MM.1S (cell line): ENCODE data around the gene KLHDC8A.

ENCODE experiments used
- DNase-seq: peaks from one replicate; pipeline ENCODE4 v3.0.0-alpha.2; 2015
- H2AFZ ChIP-seq: fragments of 300-600 bp; sonication (generic); 2 replicates; pipeline ENCODE4 v1.6.0; 2016; ENCODE audit warnings: antibody characterized with exemption, low read length
- H3F3A ChIP-seq: fragments of 300-600 bp; sonication (generic); 2 replicates; pipeline ENCODE4 v1.6.1; 2016; ENCODE audit warnings: mild to moderate bottlenecking, antibody characterized with exemption, low read length, moderate library complexity, mixed read lengths; ENCODE audit not compliant: insufficient read depth
- H3K27ac ChIP-seq: fragments of 300-600 bp; sonication (generic); 2 replicates; pipeline ENCODE4 v1.5.1; 2016; ENCODE audit warnings: mild to moderate bottlenecking, low read length
- H3K27me3 ChIP-seq: fragments of 300-600 bp; sonication (generic); replicated peaks from 2 replicates; pipeline ENCODE4 v1.6.0; 2016; ENCODE audit warnings: low read length; ENCODE audit not compliant: insufficient read depth
- H3K36me3 ChIP-seq: fragments of 300-600 bp; sonication (generic); replicated peaks from 2 replicates; pipeline ENCODE4 v1.6.1; 2016; ENCODE audit warnings: mild to moderate bottlenecking, low read length, mixed read lengths; ENCODE audit not compliant: insufficient read depth
- H3K4me1 ChIP-seq: fragments of 300-600 bp; sonication (generic); 2 replicates; pipeline ENCODE4 v1.6.1; 2016; ENCODE audit warnings: low read length, mixed read lengths
- H3K4me2 ChIP-seq: fragments of 300-600 bp; sonication (generic); 2 replicates; pipeline ENCODE4 v1.6.0; 2016; ENCODE audit warnings: low read depth, low read length
- H3K4me3 ChIP-seq: fragments of 300-600 bp; sonication (generic); 2 replicates; pipeline ENCODE4 v1.5.1; 2016; ENCODE audit warnings: low read length, mixed read lengths
- H3K79me2 ChIP-seq: fragments of 300-600 bp; sonication (generic); 2 replicates; pipeline ENCODE4 v1.6.1; 2016; ENCODE audit warnings: mixed run types, low read length, mixed read lengths
- H3K9ac ChIP-seq: fragments of 300-600 bp; sonication (generic); 2 replicates; pipeline ENCODE4 v1.6.1; 2016; ENCODE audit warnings: low read length, mixed read lengths
- H3K9me2 ChIP-seq: fragments of 300-600 bp; sonication (generic); replicated peaks from 2 replicates; pipeline ENCODE4 v1.6.1; 2016; ENCODE audit warnings: mild to moderate bottlenecking, low read length, mixed read lengths; ENCODE audit not compliant: insufficient read depth
- H3K9me3 ChIP-seq: fragments of 300-600 bp; sonication (generic); replicated peaks from 2 replicates; pipeline ENCODE4 v1.6.1; 2016; ENCODE audit warnings: mild to moderate bottlenecking, low read length, mixed read lengths; ENCODE audit not compliant: insufficient read depth
- H4K20me1 ChIP-seq: fragments of 300-600 bp; sonication (generic); 2 replicates; pipeline ENCODE4 v1.6.1; 2016; ENCODE audit warnings: mild to moderate bottlenecking, low read length, moderate library complexity, mixed read lengths; ENCODE audit not compliant: insufficient read depth
- EZH2 ChIP-seq: fragments of 300-600 bp; sonication (generic); optimal IDR thresholded peaks from 2 replicates; pipeline ENCODE3; 2017; ENCODE audit warnings: low read depth, mild to moderate bottlenecking, antibody characterized with exemption, low read length, mixed read lengths
- EZH2phosphoT487 ChIP-seq: fragments of 300-600 bp; sonication (generic); IDR thresholded peaks from 2 replicates; pipeline ENCODE4 v1.6.1; 2018; ENCODE audit warnings: antibody characterized with exemption, low read length
- TF ChIP-seq, protein P1 (sequence below): fragments of 300-600 bp; sonication (generic); IDR thresholded peaks from 2 replicates; pipeline ENCODE4 v1.5.1; 2016; ENCODE audit warnings: antibody characterized with exemption, low read length, mixed read lengths

KLHDC8A gene

DNA sequence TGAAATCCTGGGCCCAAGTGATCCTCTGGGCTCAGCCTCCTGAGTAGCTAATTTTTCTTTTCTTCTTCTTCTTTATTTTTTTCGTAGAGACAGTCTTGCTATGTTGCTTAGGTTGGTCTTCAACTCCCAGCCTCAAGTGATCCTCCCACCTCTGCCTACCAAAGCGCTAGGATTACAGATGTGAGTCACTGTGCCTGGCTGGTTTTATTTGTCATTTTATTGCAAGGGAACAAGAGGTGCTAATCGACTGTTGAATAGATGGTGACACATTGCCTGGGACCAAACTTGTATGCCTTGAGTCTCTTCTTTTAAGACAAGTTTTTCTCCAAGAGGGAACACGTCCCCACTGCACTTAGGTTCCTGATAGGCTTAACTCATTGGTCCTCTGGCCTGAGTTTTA, 20.0 kb upstream of the KLHDC8A start:
- H3K4me2 ChIP-seq: no peak overlapping the region
- no peak overlapping the region for H2AFZ ChIP-seq
- TF ChIP-seq EZH2phosphoT487: no peak
- no peak for TF ChIP-seq EZH2
- TF ChIP-seq, protein P1, sequence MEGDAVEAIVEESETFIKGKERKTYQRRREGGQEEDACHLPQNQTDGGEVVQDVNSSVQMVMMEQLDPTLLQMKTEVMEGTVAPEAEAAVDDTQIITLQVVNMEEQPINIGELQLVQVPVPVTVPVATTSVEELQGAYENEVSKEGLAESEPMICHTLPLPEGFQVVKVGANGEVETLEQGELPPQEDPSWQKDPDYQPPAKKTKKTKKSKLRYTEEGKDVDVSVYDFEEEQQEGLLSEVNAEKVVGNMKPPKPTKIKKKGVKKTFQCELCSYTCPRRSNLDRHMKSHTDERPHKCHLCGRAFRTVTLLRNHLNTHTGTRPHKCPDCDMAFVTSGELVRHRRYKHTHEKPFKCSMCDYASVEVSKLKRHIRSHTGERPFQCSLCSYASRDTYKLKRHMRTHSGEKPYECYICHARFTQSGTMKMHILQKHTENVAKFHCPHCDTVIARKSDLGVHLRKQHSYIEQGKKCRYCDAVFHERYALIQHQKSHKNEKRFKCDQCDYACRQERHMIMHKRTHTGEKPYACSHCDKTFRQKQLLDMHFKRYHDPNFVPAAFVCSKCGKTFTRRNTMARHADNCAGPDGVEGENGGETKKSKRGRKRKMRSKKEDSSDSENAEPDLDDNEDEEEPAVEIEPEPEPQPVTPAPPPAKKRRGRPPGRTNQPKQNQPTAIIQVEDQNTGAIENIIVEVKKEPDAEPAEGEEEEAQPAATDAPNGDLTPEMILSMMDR: no peak
- H3K36me3 ChIP-seq: no peaks in the 10 kb centered on the region
- H3K27me3 ChIP-seq: no peaks in the 10 kb centered on the region
- peaks cover 20% of the 10 kb centered on the region for H3K4me1 ChIP-seq
- no peak overlapping the region for H3K4me3 ChIP-seq
- no peak overlapping the region for H3K9ac ChIP-seq
- no peaks in the 10 kb centered on the region for H3K79me2 ChIP-seq
- no peak for DNase-seq
- H3F3A ChIP-seq: no peaks in the 10 kb centered on the region
- H3K9me3 ChIP-seq: no peaks in the 10 kb centered on the region
- H3K9me2 ChIP-seq: no peaks in the 10 kb centered on the region
- no peaks in the 10 kb centered on the region for H4K20me1 ChIP-seq
- no peak overlapping the region for H3K27ac ChIP-seq

DNA sequence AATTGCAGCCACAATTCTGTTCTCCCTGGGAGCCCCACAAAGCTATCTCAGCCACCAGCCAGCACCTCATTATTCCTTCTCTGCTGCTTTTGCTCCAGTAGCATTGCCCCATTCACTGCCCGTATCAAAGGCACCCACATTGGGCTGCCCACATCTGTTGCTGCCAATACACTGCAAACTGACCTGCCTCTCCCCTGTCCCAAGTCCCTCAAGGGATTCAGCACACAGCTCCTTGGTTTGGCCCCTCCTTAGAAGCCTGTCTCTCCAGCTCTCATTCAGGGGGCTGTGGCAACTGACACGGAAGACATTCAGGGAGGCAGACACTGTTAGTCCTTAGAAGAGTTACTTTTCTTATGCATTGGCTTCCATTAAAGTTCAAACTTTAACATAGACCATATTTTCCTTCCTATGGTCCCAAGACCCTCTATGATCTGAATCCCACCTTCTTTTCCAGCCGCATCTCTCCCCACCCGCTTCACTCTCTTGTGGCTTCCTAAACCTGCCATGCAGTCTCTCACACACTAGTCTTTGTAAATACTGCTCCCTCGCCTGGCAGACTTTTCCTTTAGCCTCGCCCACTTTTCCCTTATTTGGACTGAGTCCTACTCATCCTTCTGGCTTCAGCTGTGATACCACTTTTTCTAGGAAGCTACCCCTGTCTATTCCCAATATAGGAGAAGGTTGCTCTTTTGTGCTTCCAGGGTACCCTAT, 19.3 kb upstream of the KLHDC8A start:
- Histone ChIP-seq H4K20me1 (no peaks in the 10 kb centered on the region), H3K4me1 (peaks cover 13% of the 10 kb centered on the region), H3K79me2 (no peaks in the 10 kb centered on the region), H3K27ac (no peak overlapping the region), H3K36me3 (no peaks in the 10 kb centered on the region), H3K4me2 (no peak overlapping the region), H3K9me3 (no peaks in the 10 kb centered on the region), H3K9me2 (no peaks in the 10 kb centered on the region), H3K4me3 (no peak overlapping the region), H3K27me3 (no peaks in the 10 kb centered on the region), H3K9ac (no peak overlapping the region), H3F3A (no peaks in the 10 kb centered on the region), H2AFZ (no peak overlapping the region)
- TF ChIP-seq EZH2phosphoT487 (no peak), EZH2 (no peak)
- DNase-seq: no peak

DNA sequence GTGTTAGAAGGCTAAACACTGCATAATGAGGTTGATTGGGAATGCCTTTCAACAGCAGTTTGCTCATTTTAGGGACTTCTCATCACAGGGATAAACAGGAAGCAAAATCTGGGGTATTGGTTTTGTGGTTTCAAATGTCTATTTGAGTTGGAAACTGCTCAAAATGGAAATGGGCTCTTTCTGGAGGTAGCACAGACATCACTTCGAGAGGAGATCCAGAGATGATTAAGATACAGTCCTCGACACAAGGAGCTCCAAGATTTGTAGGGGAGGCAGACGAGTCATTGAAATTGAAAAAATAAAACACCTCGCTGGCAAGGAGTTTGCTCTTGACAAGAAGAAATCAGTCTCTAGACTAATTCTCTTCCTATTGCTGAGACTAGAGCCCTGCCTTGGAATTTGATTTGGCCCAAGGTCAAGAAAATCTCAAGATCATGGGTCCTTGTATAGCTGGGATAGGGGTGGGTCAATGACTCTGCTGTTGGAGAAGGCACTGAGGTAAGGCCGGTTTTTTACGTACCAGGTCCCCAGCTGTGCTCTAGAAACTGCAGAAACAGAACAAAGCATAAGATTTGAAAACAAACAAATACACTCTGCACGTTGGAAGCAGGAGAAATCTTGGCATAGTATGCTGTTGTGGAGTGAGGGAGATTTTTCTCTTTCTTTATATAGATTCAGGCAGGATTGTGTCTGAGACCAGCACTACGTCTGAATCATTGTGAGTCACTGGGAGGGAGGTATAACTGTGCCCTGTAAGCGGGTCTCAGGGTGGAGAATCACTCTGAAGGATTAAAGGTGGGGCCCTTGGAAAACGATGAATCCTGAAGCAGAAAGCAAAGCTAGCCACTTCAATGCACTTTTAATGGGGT, 17.7 kb upstream of the KLHDC8A start:
- no peak overlapping the region for H3K4me3 ChIP-seq
- TF ChIP-seq EZH2 (no peak), EZH2phosphoT487 (no peak)
- TF ChIP-seq, protein P1: no peak
- no peak overlapping the region for H3K4me2 ChIP-seq
- H2AFZ ChIP-seq: no peak overlapping the region
- no peaks in the 10 kb centered on the region for H3K36me3 ChIP-seq
- peaks cover 10% of the 10 kb centered on the region for H3K4me1 ChIP-seq
- H4K20me1 ChIP-seq: no peaks in the 10 kb centered on the region
- no peaks in the 10 kb centered on the region for H3K79me2 ChIP-seq
- no peak for DNase-seq
- H3K9me2 ChIP-seq: no peaks in the 10 kb centered on the region
- no peak overlapping the region for H3K27ac ChIP-seq
- H3K9me3 ChIP-seq: no peaks in the 10 kb centered on the region
- no peaks in the 10 kb centered on the region for H3F3A ChIP-seq
- H3K27me3 ChIP-seq: no peaks in the 10 kb centered on the region
- H3K9ac ChIP-seq: no peak overlapping the region
